ENCODE results near the gene CCDC85A.

The CCDC85A gene

DNA sequence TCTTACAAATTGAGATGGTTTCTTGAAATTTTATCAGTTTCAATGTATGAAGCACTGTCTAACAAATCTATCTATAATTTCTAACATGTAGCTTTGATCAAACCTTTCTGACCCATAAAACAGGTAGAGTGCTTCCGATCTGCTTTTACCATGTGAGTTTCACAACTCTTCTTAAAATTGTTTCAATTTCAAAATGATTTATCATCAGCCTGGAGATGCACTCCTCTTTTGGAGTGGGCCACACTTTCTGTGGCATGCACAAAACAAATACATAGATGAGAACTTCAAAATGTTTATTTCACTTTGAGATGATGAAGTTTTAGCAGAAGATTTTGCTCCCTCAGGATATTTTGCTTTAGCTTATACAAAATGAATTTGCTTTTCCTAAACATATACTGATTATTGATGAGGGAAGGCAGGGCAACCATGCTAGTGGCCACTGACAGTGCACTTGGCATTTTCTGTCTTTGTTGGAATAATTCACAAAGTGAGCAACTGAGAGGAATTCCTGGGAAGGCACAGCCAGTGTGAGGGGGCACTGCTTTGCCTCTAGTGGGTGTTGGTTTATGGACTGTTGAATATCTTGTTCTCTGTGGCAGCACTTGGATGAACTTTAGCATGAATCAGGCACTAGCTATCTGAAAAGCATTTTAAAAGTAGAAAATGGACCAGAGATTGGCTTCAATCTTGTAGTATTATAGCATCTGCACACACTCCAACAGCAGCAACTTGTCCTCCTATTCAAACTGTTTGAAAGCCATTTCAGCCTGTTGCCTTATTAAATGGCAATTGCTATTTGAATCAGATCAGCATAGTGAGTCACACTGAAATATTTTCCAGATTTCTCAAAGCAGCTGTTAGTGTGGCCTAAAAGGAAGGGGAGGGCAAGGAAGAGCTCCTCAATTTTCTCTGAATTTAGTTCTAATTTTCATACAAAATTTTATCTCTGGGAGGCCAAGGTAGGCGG, 193.2 kb downstream of the CCDC85A start:
- no peak for TF ChIP-seq CTCF (IDR thresholded peaks at IDR 0.05)

GRCh38 chr2:56379066-56379465, 195.3 kb downstream of the CCDC85A start:
- TF ChIP-seq CTCF (IDR thresholded peaks at IDR 0.05): no peak

DNA sequence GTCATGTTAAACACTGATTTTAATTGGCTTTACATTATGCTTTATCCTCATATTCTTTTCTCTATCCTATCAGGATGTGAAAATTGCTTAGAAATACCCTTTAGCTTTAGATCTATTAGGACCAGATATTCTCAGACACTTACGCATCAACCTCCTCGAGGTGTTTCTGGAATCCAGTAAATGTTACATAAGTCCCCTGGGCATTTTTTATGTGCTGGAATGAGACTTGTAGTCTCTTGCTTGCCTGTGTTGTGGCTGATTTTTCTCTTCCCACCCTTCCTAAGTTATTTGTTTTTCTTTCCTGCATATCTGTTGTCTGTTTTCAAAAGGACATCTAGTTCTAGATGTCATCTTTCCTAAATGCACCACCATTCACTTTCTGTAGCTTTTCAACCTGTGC, 197.1 kb downstream of the CCDC85A start:
- no peak for TF ChIP-seq CTCF (IDR thresholded peaks at IDR 0.05)

- no peak for TF ChIP-seq CTCF (IDR thresholded peaks at IDR 0.05)
Observed at GRCh38 chr2:56382466-56382865, 198.7 kb downstream of the CCDC85A start.

GRCh38 chr2:56386657-56387056, 202.9 kb downstream of the CCDC85A start:
- TF ChIP-seq CTCF (IDR thresholded peaks at IDR 0.05): no peak

- no peak for TF ChIP-seq CTCF (IDR thresholded peaks at IDR 0.05)
Observed at GRCh38 chr2:56390644-56391043, 206.9 kb downstream of the CCDC85A start.

- no peak for TF ChIP-seq CTCF (IDR thresholded peaks at IDR 0.05)
Observed at GRCh38 chr2:56410140-56410539, 226.3 kb downstream of the CCDC85A start.
